Astrocyte of the cerebellum (primary cell): ENCODE data around the gene GAGE12J.
"Not testable (repeated sequence)": the region's sequence is repeated elsewhere in the genome, so short reads cannot be mapped to it uniquely, and the experiment has no call there.

ENCODE experiments used
- DNase-seq: peaks from one replicate; pipeline ENCODE4 v3.0.0-alpha.2; 2011; ENCODE audit warnings: low read depth
- H3K4me3 ChIP-seq: 2 replicates; pipeline ENCODE4 v1.5.1; 2011; ENCODE audit warnings: mild to moderate bottlenecking, low read depth, low read length, moderate library complexity
- CTCF ChIP-seq: IDR thresholded peaks from 2 replicates; pipeline ENCODE4 v1.5.1; 2012; ENCODE audit warnings: low read length, low read depth, moderate library complexity, mild to moderate bottlenecking; ENCODE audit errors: missing control alignments
- in situ Hi-C: cut with HindIII; loops from 2 replicates; pipeline ENCODE4 v1.10.0; 2017; ENCODE audit warnings: low sequenced_read_pairs

The GAGE12J gene

DNA sequence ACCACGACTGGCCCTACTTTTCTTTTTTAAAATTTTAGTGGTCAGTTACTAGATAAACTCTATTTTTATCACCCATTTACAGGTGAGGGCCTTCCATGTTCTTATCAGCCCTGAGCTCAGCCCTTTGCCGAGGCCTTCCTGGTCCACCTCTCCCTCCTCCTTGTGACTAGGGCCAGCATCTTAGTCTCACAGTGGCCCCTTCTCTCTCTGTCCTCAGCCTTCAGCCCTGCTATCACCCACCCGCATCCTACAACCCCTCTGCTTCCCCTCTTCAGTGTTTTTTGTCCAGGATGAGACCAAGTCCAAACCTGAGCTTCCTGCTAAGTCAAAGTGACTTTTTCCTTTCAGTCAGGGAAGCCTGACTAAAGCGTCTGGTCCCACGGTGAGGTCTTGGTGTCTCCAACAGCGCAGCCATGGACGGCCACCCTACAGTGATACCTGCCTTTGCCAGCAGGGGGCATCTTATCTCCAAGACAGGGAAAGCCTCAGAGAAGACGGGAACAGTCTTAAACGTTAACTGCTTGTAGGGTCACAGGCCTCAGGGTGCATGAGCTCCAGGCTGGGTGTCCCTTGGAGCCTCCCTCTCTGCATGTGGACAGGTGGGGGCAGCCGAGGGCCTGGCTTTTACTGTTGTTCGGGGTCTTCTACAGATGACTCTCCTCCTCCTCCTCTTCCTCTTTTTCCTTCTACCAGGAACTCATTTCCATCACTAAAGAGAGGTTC lies 30.1 kb upstream of the GAGE12J start:
- DNase-seq: peak; percentile 22
- in situ Hi-C loops: no loop called here
- TF ChIP-seq CTCF: peak; percentile 59
- H3K4me3 ChIP-seq: no peak overlapping the region

DNA sequence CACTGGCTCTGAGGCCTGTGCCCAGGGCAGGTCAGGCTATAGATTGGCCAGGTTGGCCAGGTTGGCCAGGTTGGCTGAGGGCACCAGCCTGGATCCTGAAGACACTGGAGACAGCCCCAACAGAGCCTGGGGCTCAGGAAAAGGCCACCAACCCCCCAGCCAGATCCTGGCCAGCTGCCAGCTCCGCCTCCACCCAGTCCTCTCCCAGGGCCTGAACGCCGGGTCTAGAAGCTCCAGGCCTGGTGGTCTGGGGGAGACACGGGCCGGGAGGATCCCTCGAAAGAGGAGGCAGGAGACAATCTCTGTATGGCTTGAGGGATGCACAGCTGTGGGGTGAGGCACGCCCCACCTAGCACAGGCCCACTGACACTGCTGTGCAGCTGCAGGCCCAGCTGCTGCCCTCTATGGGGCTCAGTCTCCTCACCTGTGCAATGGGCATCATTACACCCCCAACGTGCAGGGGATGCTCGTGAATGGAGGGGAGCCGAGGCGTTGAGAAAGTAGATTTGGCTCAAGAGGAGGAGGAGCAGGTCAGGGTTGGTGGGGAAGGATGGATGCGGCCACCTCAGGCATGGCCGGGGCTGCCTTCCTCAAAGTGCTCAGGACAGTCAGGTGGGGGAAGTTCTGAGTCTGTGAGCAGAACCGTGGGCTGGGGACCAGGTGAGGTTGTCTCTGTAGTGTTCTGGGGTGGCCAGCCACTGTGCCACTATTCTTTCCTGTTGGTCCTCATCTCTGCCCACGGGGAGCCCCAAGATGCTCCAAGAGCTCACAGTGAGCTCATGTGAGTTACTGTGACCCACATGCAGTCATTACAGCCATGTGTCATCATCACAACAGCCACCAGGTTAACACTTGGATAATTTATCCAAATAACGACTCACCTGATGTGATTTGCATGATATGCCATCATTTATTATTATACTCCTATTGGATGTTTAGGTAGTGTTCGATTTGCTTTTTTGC lies 29.2 kb upstream of the GAGE12J start:
- DNase-seq: no peak
- in situ Hi-C loops: no loop called here
- no peak overlapping the region for H3K4me3 ChIP-seq
- TF ChIP-seq CTCF: no peak

DNA sequence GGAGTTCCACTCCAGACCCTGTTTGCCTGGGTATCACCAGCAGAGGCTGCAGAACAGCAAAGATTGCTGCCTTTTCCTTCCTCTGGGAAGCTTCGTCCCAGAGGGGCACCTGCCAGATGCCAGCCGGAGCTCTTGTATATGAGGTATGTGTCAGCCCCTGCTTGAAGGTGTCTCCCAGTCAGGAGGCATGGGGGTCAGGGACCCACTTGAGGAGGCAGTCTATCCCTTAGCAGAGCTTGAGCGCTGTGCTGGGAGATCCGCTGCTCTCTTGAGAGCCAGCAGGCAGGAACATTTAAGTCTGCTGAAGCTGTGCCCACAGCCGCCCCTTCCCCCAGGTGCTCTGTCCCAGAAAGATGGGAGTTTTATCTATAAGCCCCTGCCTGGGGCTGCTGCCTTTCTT lies 22.5 kb upstream of the GAGE12J start:
- DNase-seq, in situ Hi-C loops, H3K4me3 ChIP-seq: not testable (repeated sequence)

DNA sequence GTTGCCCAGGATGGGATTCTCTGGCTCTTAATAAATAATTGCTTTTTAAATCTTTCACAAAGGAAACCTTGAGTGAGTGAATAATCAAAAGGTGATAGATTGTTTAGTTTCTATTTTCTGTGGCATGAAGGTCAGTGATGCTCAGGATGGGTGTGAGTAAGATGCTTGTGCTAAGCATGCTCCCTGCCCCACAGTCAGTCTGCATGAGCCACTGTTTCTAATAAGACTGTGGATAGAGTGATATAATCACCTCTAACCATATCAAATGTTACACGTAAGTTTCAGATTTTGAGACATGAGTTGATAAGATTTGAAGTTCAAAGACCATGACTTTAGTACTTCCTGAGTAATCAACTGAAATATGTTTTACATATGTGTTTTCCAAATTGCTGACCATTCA lies 21.1 kb upstream of the GAGE12J start:
- no peak overlapping the region for H3K4me3 ChIP-seq
- DNase-seq: no peak
- in situ Hi-C loops: no loop called here
- TF ChIP-seq CTCF: no peak

DNA sequence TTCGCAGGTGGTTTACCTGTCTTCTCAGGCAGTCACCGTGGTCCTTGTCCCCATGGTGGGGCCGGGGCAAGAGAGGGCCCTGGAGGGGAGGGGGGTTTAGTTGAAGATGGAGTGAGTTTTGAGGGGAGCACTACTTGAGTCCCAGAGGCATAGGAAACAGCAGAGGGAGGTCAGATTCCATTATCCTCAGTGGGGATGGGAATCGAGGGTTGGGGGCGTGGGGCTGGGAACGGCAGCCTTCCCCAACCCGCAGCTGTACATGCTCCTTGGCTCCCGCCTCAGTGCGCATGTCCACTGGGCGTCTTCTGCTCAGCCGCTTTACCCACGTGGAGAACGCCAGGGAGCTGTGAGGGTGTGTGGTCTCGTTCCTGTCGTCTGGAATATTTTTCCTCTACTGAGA lies 18.5 kb upstream of the GAGE12J start, which contains the start of gene GAGE10:
GAGE10 (plus strand) TSS at position 301 of the 400 bp plus-strand sequence. CDS start 1,214 bp downstream, outside the sequence.
- DNase-seq: no peak
- H3K4me3 ChIP-seq: no peak within 1 kb of the TSS
- TF ChIP-seq CTCF: no peak
- in situ Hi-C loops: no loop called here

- not testable (repeated sequence) for H3K4me3 ChIP-seq, DNase-seq
Observed at GRCh38 chrX:49307775-49308174, 14.1 kb upstream of the GAGE12J start.

DNA sequence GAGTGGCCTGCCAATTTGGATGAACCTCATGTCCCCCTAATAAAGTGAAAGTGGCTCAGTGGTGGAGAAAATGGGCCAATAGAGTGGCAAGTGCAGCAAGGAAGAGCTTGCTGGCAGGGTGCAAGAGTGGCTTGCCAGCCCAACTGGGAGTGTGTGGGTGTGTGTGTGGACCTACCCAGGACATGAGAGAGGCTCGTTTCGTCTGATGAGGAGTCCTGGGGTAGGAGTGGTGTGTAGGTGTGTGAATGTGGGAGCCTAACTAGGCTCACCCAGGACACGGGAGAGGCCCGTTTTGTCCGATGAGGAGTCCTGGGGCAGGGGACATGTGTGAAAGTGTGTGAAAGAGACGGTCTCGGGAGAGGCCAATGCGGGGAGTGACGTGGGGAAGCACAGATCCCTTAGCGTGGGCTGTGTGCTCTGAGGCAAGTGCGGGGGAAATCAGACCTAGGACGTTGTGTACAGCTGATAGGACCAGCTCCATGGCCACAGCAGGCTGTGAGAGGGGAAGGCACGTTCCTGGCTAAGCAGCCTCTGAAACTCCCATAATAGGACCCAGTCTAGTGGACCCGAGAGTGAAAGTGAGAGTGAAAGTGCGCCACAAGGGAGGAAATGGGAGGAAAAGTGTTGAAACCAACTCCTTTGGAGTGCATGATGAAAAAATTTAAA lies 13.1 kb upstream of the GAGE12J start:
- H3K4me3 ChIP-seq: no peak overlapping the region
- in situ Hi-C loops: no loop called here
- TF ChIP-seq CTCF: no peak
- DNase-seq: no peak

More at GRCh38 chrX:49307775-49308174, 14.1 kb upstream of the GAGE12J start:
- in situ Hi-C loops: not testable (repeated sequence)
